HepG2 (cell line): ENCODE data around the gene RHOV. TPM values are rescaled to one million over a fixed set of nuclear protein-coding genes. Genes with fewer than 3 reads are reported as not detected.

ENCODE experiments used
- ATAC-seq: fragments of 200-7000 bp; cut with Tn5 transposase; 3 replicates; pipeline ENCODE4 v1.9.1; 2020; ENCODE audit warnings: mild to moderate bottlenecking, moderate library complexity
- BruUV-seq: library from RNA; stranded (reverse); fragments of 400-500 nt; replicated peaks from 2 replicates; lab custom pipeline; 2021; lab: Mats Ljungman, UMichigan
- CTCF ChIA-PET: fragments of 300-600 bp; formaldehyde crosslinking; extraction: SDS; loops from one replicate; lab custom pipeline; 2021; ENCODE audit warnings: low total read pairs, inconsistent platforms, low intra/inter-chr PET ratio; lab: Yijun Ruan, JAX
- POLR2A ChIA-PET: fragments of 350-600 bp; sonication (Branson Sonifier 250); formaldehyde crosslinking; loops from one replicate; lab custom pipeline; 2020; ENCODE audit warnings: antibody characterized with exemption, inconsistent platforms; lab: Yijun Ruan, JAX
- DNase-seq: peaks from one replicate; pipeline ENCODE4 v3.0.0-alpha.2; 2015; ENCODE audit warnings: low spot score
- FAIRE-seq: peaks from 3 replicates; lab custom pipeline; 2011; peaks lifted over from hg19 to GRCh38; lab: Jason Lieb, UNC
- H2AFZ ChIP-seq: one replicate; pipeline ENCODE4 v1.6.1; 2011; ENCODE audit warnings: low read length, inconsistent platforms
- H3K27ac ChIP-seq: fragments of 300-600 bp; 3 replicates; pipeline ENCODE4 v1.8.0; 2011; ENCODE audit warnings: mixed run types, mild to moderate bottlenecking, mixed read lengths, low read length, inconsistent platforms; ENCODE audit not compliant: insufficient read depth; ENCODE audit errors: extremely low read length
- H3K27me3 ChIP-seq, 2 experiments: fragments of 200-600 bp in 1 of 2; 2 replicates in 1 of 2; 3 replicates in 1 of 2; pipeline versions ENCODE4 v1.6.0 to v1.8.0; 2011; ENCODE audit warnings: low read length in 2 of 2, mild to moderate bottlenecking in 2 of 2, moderate library complexity in 2 of 2, inconsistent platforms in 1 of 2; ENCODE audit not compliant: insufficient read depth in 2 of 2, control insufficient read depth in 1 of 2
- H3K36me3 ChIP-seq, 2 experiments: fragments of 200-600 bp in 1 of 2; replicated peaks in 1 of 2; 2 replicates in 1 of 2; 3 replicates in 1 of 2; pipeline versions ENCODE4 v1.5.1 to v1.8.0; 2011; ENCODE audit warnings: low read length in 2 of 2, inconsistent platforms in 1 of 2; ENCODE audit not compliant: insufficient read depth in 2 of 2, control insufficient read depth in 1 of 2
- H3K4me1 ChIP-seq: 2 replicates; pipeline ENCODE4 v1.5.1; 2012; ENCODE audit warnings: low read length, inconsistent platforms; ENCODE audit not compliant: insufficient read depth
- H3K4me2 ChIP-seq: 2 replicates; pipeline ENCODE4 v1.6.0; 2011; ENCODE audit warnings: low read depth, low read length, inconsistent platforms
- H3K4me3 ChIP-seq, 3 experiments: fragments of 200-600 bp in 1 of 3; sonication (generic), shearing (Covaris generic) in 1 of 3; replicated peaks in 1 of 3; 2 replicates each; pipeline ENCODE4 v1.5.1; 2011 to 2016; ENCODE audit warnings: low read length in 3 of 3, inconsistent platforms in 2 of 3, low read depth in 2 of 3, mild to moderate bottlenecking in 2 of 3, control low read depth in 1 of 3, mixed read lengths in 1 of 3; ENCODE audit not compliant: insufficient read depth in 1 of 3
- H3K79me2 ChIP-seq: one replicate; pipeline ENCODE4 v1.6.1; 2011; ENCODE audit warnings: low read length, inconsistent platforms; ENCODE audit not compliant: insufficient read depth
- H3K9ac ChIP-seq: 2 replicates; pipeline ENCODE4 v1.6.0; 2011; ENCODE audit warnings: mild to moderate bottlenecking, low read depth, low read length, inconsistent platforms; ENCODE audit not compliant: insufficient read depth
- H3K9me3 ChIP-seq: 2 replicates; pipeline ENCODE4 v1.5.1; 2012; ENCODE audit warnings: mild to moderate bottlenecking, low read length
- H4K20me1 ChIP-seq: 2 replicates; pipeline ENCODE4 v1.6.0; 2011; ENCODE audit warnings: inconsistent platforms, mild to moderate bottlenecking, low read length, moderate library complexity; ENCODE audit not compliant: insufficient read depth
- HOMEZ ChIP-seq: IDR thresholded peaks from 2 replicates; pipeline ENCODE4 v1.6.1; 2016; ENCODE audit warnings: low read depth
- KLF13 ChIP-seq: sonication (generic); formaldehyde crosslinking; IDR thresholded peaks from 2 replicates; pipeline ENCODE4 v1.4.0; 2020; ENCODE audit warnings: mild to moderate bottlenecking, missing genetic modification reagents
- ONECUT2 ChIP-seq: sonication (generic); formaldehyde crosslinking; IDR thresholded peaks from 2 replicates; pipeline ENCODE4 v1.4.0; 2020; ENCODE audit warnings: missing genetic modification reagents
- PRDM15 ChIP-seq: sonication (generic); formaldehyde crosslinking; IDR thresholded peaks from 2 replicates; pipeline ENCODE4 v1.4.0; 2020; ENCODE audit warnings: missing genetic modification reagents
- REXO4 ChIP-seq: sonication (generic); formaldehyde crosslinking; IDR thresholded peaks from 2 replicates; pipeline ENCODE4 v1.8.0; 2022; ENCODE audit warnings: missing genetic modification reagents, mild to moderate bottlenecking, borderline replicate concordance
- SP2 ChIP-seq: sonication (generic); formaldehyde crosslinking; IDR thresholded peaks from 2 replicates; pipeline ENCODE4 v1.5.1; 2020; ENCODE audit warnings: mild to moderate bottlenecking, missing genetic modification reagents
- TBL1XR1 ChIP-seq: fragments of 150-350 bp; IDR thresholded peaks from 2 replicates; pipeline ENCODE4 v1.6.1; 2014; ENCODE audit warnings: borderline replicate concordance, low read length; ENCODE audit not compliant: partially characterized antibody
- ZGPAT ChIP-seq: IDR thresholded peaks from 2 replicates; pipeline ENCODE4 v1.6.1; 2016; ENCODE audit warnings: mild to moderate bottlenecking
- ZNF501 ChIP-seq: sonication (generic); formaldehyde crosslinking; IDR thresholded peaks from 2 replicates; pipeline ENCODE4 v1.5.1; 2020; ENCODE audit warnings: mild to moderate bottlenecking, moderate library complexity, missing genetic modification reagents
- ZNF530 ChIP-seq: sonication (generic); formaldehyde crosslinking; IDR thresholded peaks from 2 replicates; pipeline ENCODE4 v1.5.0; 2020; ENCODE audit warnings: low read depth, mild to moderate bottlenecking, missing genetic modification reagents
- WGBS: methylation state at CpG from one replicate; pipeline ENCODE4 v1.1.6; 2017; ENCODE audit warnings: low lambda C conversion rate; 5-methylcytosine and 5-hydroxymethylcytosine counted together
- in situ Hi-C: cut with HindIII; loops from 2 replicates; pipeline ENCODE4 v1.10.0; 2017; ENCODE audit warnings: low pct_unique_long_range_greater_than_20kb; ENCODE audit not compliant: extremely low pct_ligation_motif_present
- intact Hi-C: fragments of 100-400 bp; cut with micrococcal nuclease; formaldehyde crosslinking; loops from one replicate; pipeline ENCODE4 v1.10.0; 2022; ENCODE audit not compliant: unreplicated experiment
- polyA plus RNA-seq, 8 experiments: library from polyadenylated mRNA; depleted of rRNA in 3 of 8; stranded (reverse) in 7 of 8; unstranded in 1 of 8; fragments of >200 nt; fragmentation: Illumina TruSeq in 4 of 8; extraction: Trizol in 4 of 8; gene quantifications; 2 replicates each; pipeline versions ENCODE4 v1.2.1 to v1.2.3, GENCODE V29; 2011 to 2016; ENCODE audit warnings: low read depth in 4 of 8, missing spikeins in 1 of 8, mixed read lengths in 1 of 8; ENCODE audit not compliant: insufficient read depth in 1 of 8
- total RNA-seq, 5 experiments: library from RNA; depleted of rRNA; stranded (reverse); fragments of >200 nt; fragmentation: Illumina TruSeq; extraction: Trizol; gene quantifications; 2 replicates each; pipeline ENCODE4 v1.2.3, GENCODE V29; 2016; ENCODE audit warnings: low read depth in 1 of 5

RHOV gene
- total and polyA plus RNA-seq, 2 of the 13 experiments (the other 11 are each of a cell fraction or from before 2014, with no cell fraction given), result 0.17 to 0.18 TPM

GRCh38 chr15:40917585-40917984 lies 43.6 kb upstream of the RHOV start:
- intact Hi-C loops, result no loop called here
- CTCF ChIA-PET, result interaction anchor here (1.0 kb wide), 1 partner anchor 11 kb away, joined by 3 read pairs; no protein-coding TSS in a partner anchor
- H3K79me2 ChIP-seq, result no peaks in the 10 kb centered on the region
- TF ChIP-seq HOMEZ (CRISPR knock-in tag) (no peak), ZNF501 (CRISPR knock-in tag) (no peak), TBL1XR1 (no peak)
- TF ChIP-seq, all 625 proteins: peak for 0
- Histone ChIP-seq H2AFZ (no peak overlapping the region), H3K4me3 (no peak overlapping the region), H3K27me3 (peaks cover 0 to 29% of the 10 kb centered on the region in 2 experiments; a peak in 3 of 5 replicates), H3K36me3 (no peaks in the 10 kb centered on the region), H4K20me1 (no peaks in the 10 kb centered on the region), H3K9ac (no peak overlapping the region), H3K9me3 (no peaks in the 10 kb centered on the region), H3K27ac (no peak overlapping the region), H3K4me1 (peaks cover 74% of the 10 kb centered on the region), H3K4me2 (peak overlapping the region; percentile 92; the same call in 1 of the 2 replicates)
- POLR2A ChIA-PET, result interaction anchor here (0.7 kb wide), 1 partner anchor 10 kb away, joined by 4 read pairs; no protein-coding TSS in a partner anchor
- DNase-seq, result no peak
- 47% methylated on average over 9 of the region's 11 CpGs for WGBS
- no peak for ATAC-seq
- FAIRE-seq, result no peak
- BruUV-seq, result no TSS peak
- in situ Hi-C loops, result no loop called here

GRCh38 chr15:40915679-40916078 lies 41.6 kb upstream of the RHOV start:
- WGBS, result 0% methylated on average over 4 of the region's 6 CpGs
- Histone ChIP-seq H3K36me3 (no peaks in the 10 kb centered on the region), H2AFZ (no peak overlapping the region), H3K4me1 (peaks cover 70% of the 10 kb centered on the region), H3K9me3 (no peaks in the 10 kb centered on the region), H3K9ac (no peak overlapping the region), H3K79me2 (no peaks in the 10 kb centered on the region), H4K20me1 (no peaks in the 10 kb centered on the region), H3K27me3 (peaks cover 0 to 24% of the 10 kb centered on the region in 2 experiments; a peak in 3 of 5 replicates), H3K27ac (no peak overlapping the region), H3K4me3 (no peak overlapping the region; a peak in 1 of 6 replicates), H3K4me2 (no peak overlapping the region)
- DNase-seq (no peak), FAIRE-seq (no peak), ATAC-seq (no peak)
- POLR2A ChIA-PET, result interaction anchor here (1.0 to 1.3 kb wide), 2 partner anchors 16 to 200 kb away, joined by 3 read pairs; partner anchors contain the start of gene INO80
- intact Hi-C loops, result no loop called here
- BruUV-seq, result no TSS peak
- CTCF ChIA-PET, result no interaction called here
- in situ Hi-C loops, result no loop called here
- TF ChIP-seq ONECUT2 (no peak), PRDM15 (no peak), ZNF530 (CRISPR knock-in tag) (no peak), ZGPAT (no peak), REXO4 (CRISPR knock-in tag) (no peak), KLF13 (no peak), SP2 (CRISPR knock-in tag) (no peak)
